AG04450 (cell line): ENCODE measurements around the gene WWC2. TPM values are rescaled to one million over a fixed set of nuclear protein-coding genes. Genes with fewer than 3 reads are reported as not detected.
"Not testable (repeated sequence)": the region's sequence is repeated elsewhere in the genome, so short reads cannot be mapped to it uniquely, and the experiment has no call there.

ENCODE experiments used
- CTCF ChIA-PET: fragments of 300-600, 350-600 bp; formaldehyde crosslinking; extraction: SDS; loops from one replicate; lab custom pipeline; 2022; ENCODE audit warnings: antibody characterized with exemption, inconsistent platforms; lab: Charles Lee
- POLR2A ChIA-PET: fragments of 350-600 bp; formaldehyde crosslinking; extraction: SDS; loops from one replicate; lab custom pipeline; 2021; ENCODE audit warnings: antibody characterized with exemption, inconsistent platforms; lab: Yijun Ruan, JAX
- DNase-seq: peaks from one replicate; pipeline ENCODE4 v3.0.0-alpha.2; 2011; ENCODE audit warnings: low read depth, low spot score
- H3K27ac ChIP-seq: one replicate; pipeline ENCODE4 v1.5.1; 2012; ENCODE audit warnings: low read depth, low read length, control low read depth
- H3K27me3 ChIP-seq: one replicate; pipeline ENCODE4 v1.6.0; 2012; ENCODE audit warnings: low read length; ENCODE audit not compliant: control insufficient read depth, insufficient read depth
- H3K4me3 ChIP-seq: 2 replicates; pipeline ENCODE4 v1.5.1; 2011; ENCODE audit warnings: mild to moderate bottlenecking, low read depth, low read length, control low read depth
- H3K9me3 ChIP-seq: 2 replicates; pipeline ENCODE4 v1.5.1; 2012; ENCODE audit warnings: low read length; ENCODE audit not compliant: control insufficient read depth, insufficient read depth
- polyA plus RNA-seq: library from polyadenylated mRNA; depleted of rRNA; stranded (reverse); fragments of >200 nt; gene quantifications from 2 replicates; pipeline ENCODE4 v1.2.3, GENCODE V29; 2011
- TF ChIP-seq, protein P1 (sequence below): IDR thresholded peaks from 2 replicates; pipeline ENCODE4 v1.5.1; 2011; ENCODE audit warnings: low read depth, low read length, control low read depth, inconsistent platforms

The WWC2 gene
- polyA plus RNA-seq, 1 experiment = 43.6 TPM

GRCh38 chr4:183322326-183322725, 223.3 kb downstream of the WWC2 start, which contains the start of gene CLDN24:
Gene CLDN24, minus strand, starts transcription at chr4:183322426. Its CDS starts 0 bp downstream, at chr4:183322426.
- ChIA-PET POLR2A (no interaction called here), CTCF (interaction anchor here (0.7 to 1.0 kb wide), 2 partner anchors 65 to 384 kb away, joined by 3 read pairs; no protein-coding TSS in a partner anchor)
- Histone ChIP-seq H3K27me3 (no peaks in the 10 kb centered on the region), H3K9me3 (peaks cover 5% of the 10 kb centered on the region), H3K4me3 (no peak within 1 kb of the TSS), H3K27ac (no peak within 1 kb of the TSS)
- DNase-seq = no peak
- TF ChIP-seq, protein P1, sequence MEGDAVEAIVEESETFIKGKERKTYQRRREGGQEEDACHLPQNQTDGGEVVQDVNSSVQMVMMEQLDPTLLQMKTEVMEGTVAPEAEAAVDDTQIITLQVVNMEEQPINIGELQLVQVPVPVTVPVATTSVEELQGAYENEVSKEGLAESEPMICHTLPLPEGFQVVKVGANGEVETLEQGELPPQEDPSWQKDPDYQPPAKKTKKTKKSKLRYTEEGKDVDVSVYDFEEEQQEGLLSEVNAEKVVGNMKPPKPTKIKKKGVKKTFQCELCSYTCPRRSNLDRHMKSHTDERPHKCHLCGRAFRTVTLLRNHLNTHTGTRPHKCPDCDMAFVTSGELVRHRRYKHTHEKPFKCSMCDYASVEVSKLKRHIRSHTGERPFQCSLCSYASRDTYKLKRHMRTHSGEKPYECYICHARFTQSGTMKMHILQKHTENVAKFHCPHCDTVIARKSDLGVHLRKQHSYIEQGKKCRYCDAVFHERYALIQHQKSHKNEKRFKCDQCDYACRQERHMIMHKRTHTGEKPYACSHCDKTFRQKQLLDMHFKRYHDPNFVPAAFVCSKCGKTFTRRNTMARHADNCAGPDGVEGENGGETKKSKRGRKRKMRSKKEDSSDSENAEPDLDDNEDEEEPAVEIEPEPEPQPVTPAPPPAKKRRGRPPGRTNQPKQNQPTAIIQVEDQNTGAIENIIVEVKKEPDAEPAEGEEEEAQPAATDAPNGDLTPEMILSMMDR = no peak

DNA sequence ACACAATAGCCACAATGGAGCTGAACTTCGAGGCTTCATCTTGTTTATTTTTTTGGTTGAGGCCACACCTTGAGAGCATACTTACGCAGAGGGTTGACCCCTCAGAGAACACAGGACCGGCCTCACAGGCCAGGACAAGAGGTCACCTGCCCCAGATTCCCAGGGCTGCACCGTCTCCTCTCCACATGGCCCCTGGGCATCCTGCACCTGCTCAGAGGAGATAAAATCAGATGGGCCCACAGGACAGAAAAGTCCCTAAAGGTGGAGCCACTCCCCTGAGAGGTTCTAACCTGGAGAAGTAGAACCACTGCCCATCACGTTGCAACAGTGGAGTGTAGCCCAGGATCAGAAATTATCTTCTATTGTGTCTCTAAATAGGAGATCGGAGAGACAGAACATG, 224.2 kb downstream of the WWC2 start:
- ChIA-PET CTCF (interaction anchor here (1.0 to 1.3 kb wide), 2 partner anchors 385 kb away, joined by 3 read pairs; no protein-coding TSS in a partner anchor), POLR2A (no interaction called here)
- TF ChIP-seq, protein P1 = no peak
- H3K4me3 ChIP-seq = no peak overlapping the region
- H3K27me3 ChIP-seq = no peaks in the 10 kb centered on the region
- DNase-seq = no peak
- peaks cover 5% of the 10 kb centered on the region for H3K9me3 ChIP-seq
- H3K27ac ChIP-seq = no peak overlapping the region

- DNase-seq, H3K27ac ChIP-seq, H3K9me3 ChIP-seq, H3K4me3 ChIP-seq, H3K27me3 ChIP-seq, POLR2A ChIA-PET: not testable (repeated sequence)
- CTCF ChIA-PET = interaction anchor here (1.3 kb wide), 1 partner anchor 386 kb away, joined by 3 read pairs; no protein-coding TSS in a partner anchor
Observed at GRCh38 chr4:183324056-183324455, 225.0 kb downstream of the WWC2 start.

- POLR2A ChIA-PET = interaction anchor here (0.8 kb wide), 1 partner anchor 1514 kb away, joined by 6 read pairs; no protein-coding TSS in a partner anchor
- TF ChIP-seq, protein P1 = no peak
- Histone ChIP-seq H3K9me3 (peaks cover 8% of the 10 kb centered on the region), H3K27ac (no peak overlapping the region), H3K27me3 (no peaks in the 10 kb centered on the region), H3K4me3 (no peak overlapping the region)
- no peak for DNase-seq
- CTCF ChIA-PET = interaction anchor here (1.3 kb wide), 1 partner anchor 386 kb away, joined by 3 read pairs; no protein-coding TSS in a partner anchor
Observed at GRCh38 chr4:183324619-183325018, 225.6 kb downstream of the WWC2 start.

- H3K27me3 ChIP-seq, H3K27ac ChIP-seq, H3K4me3 ChIP-seq, POLR2A ChIA-PET, CTCF ChIA-PET, DNase-seq: not testable (repeated sequence)
- H3K9me3 ChIP-seq = peaks cover 14% of the 10 kb centered on the region
Observed at GRCh38 chr4:183326387-183326786, 227.3 kb downstream of the WWC2 start.

GRCh38 chr4:183326853-183327252, 227.8 kb downstream of the WWC2 start:
- ChIA-PET CTCF (interaction anchor here (0.7 kb wide), 1 partner anchor 46 kb away, joined by 3 read pairs; no protein-coding TSS in a partner anchor), POLR2A (no interaction called here)
- DNase-seq = no peak
- Histone ChIP-seq H3K4me3 (no peak overlapping the region), H3K27ac (no peak overlapping the region), H3K9me3 (peaks cover 14% of the 10 kb centered on the region), H3K27me3 (no peaks in the 10 kb centered on the region)
- TF ChIP-seq, protein P1 = no peak
